Thymus (tissue), 11 donors: ENCODE measurements around the gene COP1. TPM values are rescaled to one million over a fixed set of nuclear protein-coding genes. Genes with fewer than 3 reads are reported as not detected.

Experiments used
- DNase-seq, 9 donors: peaks; one replicate each; pipeline ENCODE4 v3.0.0-alpha.2; 2013; ENCODE audit warnings: low spot score in 9 of 9, low read depth in 6 of 9, missing footprints in 1 of 9
- H3K27ac ChIP-seq, 2 donors: one replicate each; pipeline ENCODE4 v1.5.1; 2013; ENCODE audit warnings: control low read depth in 1 of 2, low read depth in 1 of 2, low read length in 1 of 2, mild to moderate bottlenecking in 1 of 2, moderate library complexity in 1 of 2
- H3K27me3 ChIP-seq, 2 donors: one replicate each; pipeline ENCODE4 v1.5.1; 2013; ENCODE audit warnings: low read length in 1 of 2; ENCODE audit not compliant: control insufficient read depth in 2 of 2, insufficient read depth in 1 of 2
- H3K36me3 ChIP-seq, 2 donors: one replicate each; pipeline ENCODE4 v1.5.1; 2013; ENCODE audit warnings: low read length in 1 of 2, mild to moderate bottlenecking in 1 of 2, moderate library complexity in 1 of 2; ENCODE audit not compliant: control insufficient read depth in 2 of 2, insufficient read depth in 2 of 2
- H3K4me1 ChIP-seq, 2 donors: one replicate each; pipeline ENCODE4 v1.5.1; 2013; ENCODE audit warnings: low read length in 2 of 2; ENCODE audit not compliant: control insufficient read depth in 2 of 2, insufficient read depth in 2 of 2
- H3K4me3 ChIP-seq, 2 donors: one replicate each; pipeline ENCODE4 v1.5.1; 2013; ENCODE audit warnings: low read length in 2 of 2, control low read depth in 1 of 2, mild to moderate bottlenecking in 1 of 2
- H3K9me3 ChIP-seq, 2 donors: one replicate each; pipeline ENCODE4 v1.5.1; 2013; ENCODE audit warnings: low read length in 1 of 2, mild to moderate bottlenecking in 1 of 2; ENCODE audit not compliant: control insufficient read depth in 2 of 2, insufficient read depth in 1 of 2
- WGBS: extraction: QIAGEN DNeasy Blood & Tissue Kit; methylation state at CpG from one replicate; pipeline ENCODE4 v1.1.7; 2013; 5-methylcytosine and 5-hydroxymethylcytosine counted together
- polyA plus RNA-seq: library from polyadenylated mRNA; stranded (reverse); fragments of 200-250 nt; gene quantifications from one replicate; pipeline ENCODE4 v1.2.3, GENCODE V29; 2013
- total RNA-seq: library from RNA; stranded (reverse); fragments of 120-200 nt; gene quantifications from one replicate; pipeline ENCODE4 v1.2.4, GENCODE V29; 2013
- donor health status: healthy.

COP1 gene
- total and polyA plus RNA-seq, 2 donors, result 45.0 to 69.5 TPM

- 95% methylated on average over 8 of the region's 8 CpGs for WGBS
These were observed 304.8 kb downstream of the COP1 start for GRCh38 chr1:175902281-175902680.

GRCh38 chr1:175901076-175901836, 305.8 kb downstream of the COP1 start:
- H3K27me3 ChIP-seq, result no peaks in the 10 kb centered on the region
- no peak overlapping the region for H3K4me3 ChIP-seq
- H3K4me1 ChIP-seq, result no peaks in the 10 kb centered on the region
- 90% methylated on average over 5 of the region's 5 CpGs for WGBS
- H3K27ac ChIP-seq, result no peak overlapping the region
- no peaks in the 10 kb centered on the region for H3K36me3 ChIP-seq
- H3K9me3 ChIP-seq, result no peaks in the 10 kb centered on the region
- DNase-seq, result no peak

More at GRCh38 chr1:175902281-175902680, 304.8 kb downstream of the COP1 start:
- no peak for DNase-seq
- Histone ChIP-seq H3K4me1 (no peaks in the 10 kb centered on the region), H3K27ac (no peak overlapping the region), H3K4me3 (no peak overlapping the region), H3K9me3 (no peaks in the 10 kb centered on the region), H3K36me3 (no peaks in the 10 kb centered on the region), H3K27me3 (no peaks in the 10 kb centered on the region)

GRCh38 chr1:175900171-175900570, 306.9 kb downstream of the COP1 start:
- no peaks in the 10 kb centered on the region for H3K27me3 ChIP-seq

GRCh38 chr1:175895966-175896365, 311.1 kb downstream of the COP1 start:
- DNase-seq, result no peak
- 91% methylated on average over 1 of the region's 1 CpG for WGBS
- no peaks in the 10 kb centered on the region for H3K4me1 ChIP-seq
- no peaks in the 10 kb centered on the region for H3K36me3 ChIP-seq
- H3K4me3 ChIP-seq, result no peak overlapping the region
- no peaks in the 10 kb centered on the region for H3K9me3 ChIP-seq
- no peaks in the 10 kb centered on the region for H3K27me3 ChIP-seq
- H3K27ac ChIP-seq, result no peak overlapping the region

More at GRCh38 chr1:175900171-175900570, 306.9 kb downstream of the COP1 start:
- 97% methylated on average over 4 of the region's 4 CpGs for WGBS
- no peak overlapping the region for H3K27ac ChIP-seq
- DNase-seq, result no peak
- no peaks in the 10 kb centered on the region for H3K9me3 ChIP-seq
- no peak overlapping the region for H3K4me3 ChIP-seq
- H3K36me3 ChIP-seq, result no peaks in the 10 kb centered on the region
- H3K4me1 ChIP-seq, result no peaks in the 10 kb centered on the region
